PC-9 (cell line): Measurements from ENCODE around the gene TRPV3.

Experiments
- CTCF ChIP-seq: fragments of 200-600 bp; sonication (generic); conservative IDR thresholded peaks from 2 replicates; pipeline ENCODE4 v1.6.1; 2017; ENCODE audit warnings: mixed run types, antibody characterized with exemption, mild to moderate bottlenecking, moderate library complexity
- EZH2 ChIP-seq: fragments of 200-600 bp; sonication (generic); IDR thresholded peaks from 2 replicates; pipeline ENCODE4 v1.8.0; 2017; ENCODE audit warnings: antibody characterized with exemption, low read depth

- TF ChIP-seq EZH2 = no peak
- no peak for TF ChIP-seq CTCF
Measured at GRCh38 chr17:3511852-3512504, 45.6 kb downstream of the TRPV3 start.
